ELR (cell line): ENCODE data around the gene RNF149.

ENCODE experiments used
- DNase-seq: peaks from one replicate; pipeline ENCODE4 v3.0.0-alpha.2; 2015; ENCODE audit warnings: low read depth

The RNF149 gene

DNA sequence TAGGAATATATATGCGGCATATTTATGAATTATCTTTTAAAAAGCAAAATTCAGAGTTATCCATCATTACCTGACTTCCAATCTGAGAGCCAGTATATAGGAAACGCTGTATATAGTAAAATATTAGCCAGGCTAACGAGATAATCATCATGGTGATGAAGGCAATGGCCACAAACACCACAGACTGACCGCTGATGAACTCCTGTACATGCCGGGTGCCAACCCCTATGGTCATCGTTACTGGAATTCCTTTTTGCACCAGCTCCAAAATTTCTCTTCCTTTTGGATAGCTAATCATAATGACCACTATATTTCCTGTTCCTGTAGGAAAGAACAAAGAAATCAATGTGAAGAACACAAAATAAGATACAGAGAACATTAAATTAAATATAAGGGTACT lies 13.6 kb downstream of the RNF149 start:
- DNase-seq = no peak

DNA sequence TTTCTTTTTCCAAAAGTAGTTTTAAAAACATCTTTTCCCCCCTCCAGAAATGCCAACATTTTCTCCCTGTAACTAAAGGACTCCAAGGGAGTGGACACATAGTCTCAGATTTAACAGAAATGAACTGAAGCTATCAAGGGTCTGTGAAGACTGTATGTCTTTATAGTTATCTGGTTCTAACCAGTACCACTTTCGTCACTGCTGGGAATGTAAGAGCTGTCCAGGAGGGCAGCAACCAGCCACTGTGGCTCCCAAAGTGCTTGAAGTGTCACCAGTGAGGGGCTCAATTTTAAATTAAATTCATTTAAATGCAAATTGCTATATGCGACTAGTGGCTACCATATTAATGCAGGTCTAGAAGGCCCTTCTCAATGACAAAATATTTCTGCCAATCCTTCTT lies 15.0 kb downstream of the RNF149 start:
- DNase-seq = no peak

DNA sequence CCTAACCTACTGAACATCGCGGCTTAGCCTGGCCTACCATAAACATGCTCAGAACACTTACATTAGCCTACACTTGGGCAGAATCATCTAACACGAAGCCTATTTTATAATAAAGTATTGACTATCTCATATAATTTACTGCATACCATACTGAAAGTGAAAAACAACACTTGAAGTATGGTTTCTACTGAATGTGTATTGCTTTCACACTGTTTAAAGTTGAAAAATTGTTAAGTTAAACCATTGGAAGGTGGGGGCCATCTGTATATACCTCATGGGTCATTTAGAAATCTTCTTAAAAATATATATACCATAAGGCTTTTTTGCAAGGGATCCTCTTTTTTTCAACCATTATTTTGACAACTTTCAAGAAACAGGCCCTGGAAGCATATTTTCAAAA lies 16.5 kb downstream of the RNF149 start:
- no peak for DNase-seq

DNA sequence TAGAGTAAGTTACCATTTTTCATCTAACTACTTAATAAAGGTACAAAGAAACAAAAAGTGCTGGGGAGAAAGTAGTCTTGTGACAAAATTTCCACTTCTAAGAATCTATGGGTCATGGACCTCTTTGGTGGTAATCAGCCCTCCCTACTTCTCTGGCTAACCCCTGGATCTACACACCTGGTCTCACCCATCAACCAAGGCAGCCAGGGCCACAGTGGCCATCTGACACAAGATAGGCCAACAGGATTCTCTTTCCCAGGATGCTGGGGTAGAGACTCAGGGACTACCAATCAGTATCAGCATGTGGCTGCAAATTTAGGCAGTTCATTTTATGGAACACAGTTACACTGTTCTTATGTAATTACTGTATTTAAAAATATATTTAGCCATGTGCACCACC lies 17.8 kb downstream of the RNF149 start:
- DNase-seq = no peak

DNA sequence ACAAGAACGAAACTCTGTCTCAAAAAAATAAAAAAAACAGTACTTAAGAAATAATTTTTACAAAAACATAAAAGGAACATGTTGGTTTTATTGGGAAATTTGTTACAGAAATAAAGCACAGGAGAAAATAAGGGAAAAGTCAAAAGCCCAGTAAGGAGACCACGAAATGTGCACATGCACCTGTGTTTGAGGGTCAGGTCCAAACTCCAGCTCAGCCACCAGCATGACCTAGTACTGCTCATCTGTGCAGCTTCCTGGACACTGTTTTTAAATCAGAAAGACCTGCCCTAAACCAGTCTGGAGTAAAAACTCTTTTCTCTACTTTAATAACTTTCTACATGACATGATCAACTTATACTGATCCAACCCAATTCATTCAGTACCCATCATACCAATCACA lies 21.2 kb downstream of the RNF149 start:
- DNase-seq = no peak

DNA sequence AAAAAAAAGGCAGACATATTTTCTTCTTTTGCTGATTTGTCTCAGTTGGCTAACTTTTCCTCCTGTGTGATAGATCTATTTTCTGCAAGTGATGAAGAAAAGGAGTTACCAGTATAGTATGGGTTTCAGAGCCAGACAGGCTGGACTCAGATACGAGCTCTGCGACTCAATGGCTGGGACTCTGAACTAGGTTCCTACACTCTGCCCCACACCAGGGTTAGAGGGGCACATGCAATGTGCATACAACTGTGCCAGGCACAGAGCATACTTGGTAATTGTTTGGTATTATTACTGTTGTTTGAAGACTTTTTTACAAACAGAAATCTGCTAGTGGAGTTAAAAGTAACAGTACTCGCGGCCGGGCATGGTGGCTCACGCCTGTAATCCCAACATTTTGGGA lies 21.8 kb downstream of the RNF149 start:
- DNase-seq = no peak

DNA sequence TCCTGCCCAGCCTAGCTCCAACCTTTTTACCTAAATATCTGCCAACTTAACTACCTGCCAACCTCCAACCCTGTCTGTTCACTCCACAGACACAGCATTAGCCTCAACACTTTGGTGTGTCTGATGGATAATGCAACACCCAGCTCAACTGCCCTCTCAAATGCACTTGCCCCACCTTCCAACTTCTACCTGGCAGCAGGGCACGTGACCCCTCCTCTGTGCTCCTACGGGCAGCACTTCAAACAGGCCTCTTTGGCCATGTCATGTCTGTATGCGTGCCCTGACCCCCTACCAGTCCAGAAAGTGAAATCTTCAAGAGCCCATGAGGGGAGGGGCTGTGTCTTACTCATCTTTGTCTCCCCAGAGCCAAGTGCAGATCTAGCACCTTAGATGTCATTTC lies 25.5 kb downstream of the RNF149 start:
- no peak for DNase-seq

DNA sequence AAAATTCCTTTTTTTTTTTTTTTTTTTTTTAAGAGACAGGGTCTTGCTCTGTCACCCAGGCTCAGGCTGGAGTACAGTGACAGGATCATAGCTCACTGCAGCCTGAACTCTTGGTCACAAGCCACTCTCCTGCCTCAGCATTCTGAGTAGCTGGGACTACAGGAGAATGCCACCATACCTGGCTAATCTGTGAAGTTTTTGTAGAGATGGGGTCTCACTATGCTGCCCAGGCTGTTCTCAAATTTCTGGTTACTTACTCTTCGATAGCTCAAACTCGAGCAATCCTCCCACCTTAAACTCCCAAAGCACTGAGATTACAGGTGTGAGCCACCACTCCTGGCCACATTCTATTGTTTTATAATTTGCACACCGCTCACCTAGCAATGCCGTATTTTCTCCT lies 27.0 kb downstream of the RNF149 start:
- DNase-seq = no peak

DNA sequence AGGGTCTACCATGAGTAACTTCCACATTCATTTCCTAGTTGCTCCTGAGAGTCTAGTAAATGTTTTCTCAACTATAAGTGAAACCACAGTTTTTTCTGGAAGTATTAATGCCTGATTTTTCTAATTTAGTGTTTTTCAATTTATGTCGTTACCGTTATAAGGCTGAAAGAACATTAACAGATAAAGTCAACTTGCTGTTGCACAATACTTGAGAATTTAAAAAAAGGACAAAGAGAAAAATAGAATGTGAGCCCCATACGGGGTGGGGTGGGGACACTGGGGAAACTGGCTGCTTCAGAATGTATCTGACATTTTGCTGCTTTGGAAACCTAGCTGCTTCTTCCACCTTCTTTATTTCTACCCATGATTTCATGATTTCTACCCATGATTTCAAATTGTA lies 29.6 kb downstream of the RNF149 start:
- DNase-seq = no peak

DNA sequence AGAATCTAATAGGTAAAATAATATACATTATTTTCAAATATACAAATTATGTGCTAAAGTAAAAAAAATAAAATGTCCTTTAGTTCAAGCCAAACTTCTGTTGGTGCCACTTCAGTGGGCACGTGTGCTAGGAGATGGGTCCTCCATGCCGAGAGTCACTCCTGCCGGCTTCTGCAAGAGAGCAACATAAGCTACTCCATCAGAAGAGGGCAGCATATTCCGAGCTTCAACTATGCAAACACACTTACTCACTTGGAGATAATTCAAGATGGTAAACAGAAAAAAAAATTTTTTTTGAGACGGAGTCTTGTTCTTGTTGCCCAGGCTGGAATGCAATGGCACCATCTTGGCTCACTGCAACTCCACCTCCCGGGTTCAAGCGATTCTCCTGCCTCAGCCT lies 31.4 kb downstream of the RNF149 start:
- peak; percentile 19 for DNase-seq

DNA sequence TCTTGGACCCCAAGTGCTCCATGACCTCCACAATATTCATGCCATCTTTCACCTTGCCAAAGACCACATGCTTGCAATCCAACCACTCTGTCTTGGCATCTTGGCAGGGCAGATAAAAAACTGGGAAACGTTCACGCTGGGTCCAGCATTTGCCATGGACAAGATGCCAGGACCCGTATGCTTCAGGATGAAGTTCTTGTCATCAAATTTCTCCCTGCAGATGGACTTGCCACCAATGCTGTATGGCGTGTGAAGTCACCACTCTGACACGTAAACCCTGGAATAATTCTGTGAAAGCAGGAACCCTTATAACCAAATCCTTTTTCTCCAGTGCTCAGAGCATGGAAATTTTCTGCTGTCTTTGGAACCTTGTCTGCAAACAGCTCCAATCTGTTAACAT lies 34.4 kb downstream of the RNF149 start:
- no peak for DNase-seq

DNA sequence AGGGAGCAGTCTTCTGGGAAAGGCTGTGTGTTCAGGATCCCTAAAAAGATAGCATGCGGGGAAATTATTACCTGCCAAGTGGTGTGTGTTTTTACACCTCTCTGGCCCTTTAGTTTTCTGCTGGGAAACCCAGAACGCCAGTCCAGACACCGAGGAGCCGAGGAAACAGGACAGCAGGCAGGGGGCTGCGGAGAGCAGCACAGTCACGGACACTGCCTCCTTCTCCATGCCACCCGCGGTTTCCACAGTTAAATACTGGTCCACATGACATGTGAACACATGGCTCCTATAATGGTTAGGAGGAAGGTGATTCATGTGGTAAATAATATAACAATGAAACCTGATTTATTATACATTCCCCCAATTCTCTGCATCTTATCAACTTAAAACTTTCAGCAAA lies 35.4 kb downstream of the RNF149 start:
- DNase-seq = no peak

DNA sequence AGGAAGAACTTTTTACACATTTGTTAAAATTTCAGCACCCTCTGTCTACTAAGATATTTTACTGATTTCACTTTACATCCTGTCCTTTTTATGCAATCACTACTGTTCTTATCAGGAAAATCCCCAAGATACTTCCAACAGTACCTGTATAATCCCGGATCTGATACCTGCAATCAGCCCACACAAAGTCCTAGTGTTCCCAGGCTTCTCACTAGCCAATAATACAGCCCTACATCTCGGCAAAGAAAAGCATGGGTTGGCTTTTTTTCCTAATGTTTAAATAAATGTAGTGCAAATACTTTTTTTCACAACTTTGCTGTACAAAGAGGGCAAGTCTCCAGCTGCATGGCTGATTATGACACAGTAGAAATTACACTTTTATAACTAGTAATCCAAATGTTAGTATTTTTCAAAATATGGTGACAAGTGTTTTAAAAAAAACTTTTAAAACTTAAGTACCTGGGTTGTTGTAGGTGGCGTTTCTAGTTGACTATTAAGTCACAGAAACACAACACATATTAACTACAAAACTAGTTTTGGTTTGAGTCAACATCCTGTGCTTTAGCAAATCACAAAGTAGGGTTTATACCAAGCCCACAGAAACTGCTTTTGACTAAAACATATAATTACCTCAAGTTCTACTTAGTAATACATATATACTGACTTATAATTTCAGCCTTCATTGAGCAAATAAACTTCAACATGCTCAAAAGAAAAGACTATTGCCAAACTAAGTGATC lies 36.3 kb downstream of the RNF149 start:
- no peak for DNase-seq

DNA sequence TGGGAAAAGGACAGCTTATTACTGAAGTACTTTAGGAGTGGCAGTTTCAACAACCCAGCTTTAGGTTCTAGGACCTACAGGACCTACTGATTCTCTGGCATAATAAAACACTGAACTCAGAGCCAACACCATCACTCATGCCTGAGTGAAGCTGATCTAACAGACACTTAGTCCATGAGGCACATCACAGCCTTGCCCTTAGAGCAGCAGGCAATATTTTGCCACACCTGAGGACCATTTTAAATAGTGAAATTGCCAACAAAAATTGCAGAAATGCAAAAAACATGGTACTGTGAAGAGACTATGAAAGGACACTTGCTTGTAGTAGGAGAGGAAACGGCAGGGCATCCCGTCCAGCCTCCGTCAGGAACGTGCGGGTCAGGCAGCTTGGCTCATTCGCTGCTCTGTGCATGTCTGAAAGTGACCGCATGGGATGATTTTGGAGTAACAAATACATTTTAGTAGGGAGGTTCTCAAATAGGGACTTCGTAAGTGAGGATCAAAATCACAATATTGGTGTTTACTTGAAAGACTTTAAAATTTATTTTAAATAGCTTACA lies 37.7 kb downstream of the RNF149 start:
- DNase-seq = no peak

DNA sequence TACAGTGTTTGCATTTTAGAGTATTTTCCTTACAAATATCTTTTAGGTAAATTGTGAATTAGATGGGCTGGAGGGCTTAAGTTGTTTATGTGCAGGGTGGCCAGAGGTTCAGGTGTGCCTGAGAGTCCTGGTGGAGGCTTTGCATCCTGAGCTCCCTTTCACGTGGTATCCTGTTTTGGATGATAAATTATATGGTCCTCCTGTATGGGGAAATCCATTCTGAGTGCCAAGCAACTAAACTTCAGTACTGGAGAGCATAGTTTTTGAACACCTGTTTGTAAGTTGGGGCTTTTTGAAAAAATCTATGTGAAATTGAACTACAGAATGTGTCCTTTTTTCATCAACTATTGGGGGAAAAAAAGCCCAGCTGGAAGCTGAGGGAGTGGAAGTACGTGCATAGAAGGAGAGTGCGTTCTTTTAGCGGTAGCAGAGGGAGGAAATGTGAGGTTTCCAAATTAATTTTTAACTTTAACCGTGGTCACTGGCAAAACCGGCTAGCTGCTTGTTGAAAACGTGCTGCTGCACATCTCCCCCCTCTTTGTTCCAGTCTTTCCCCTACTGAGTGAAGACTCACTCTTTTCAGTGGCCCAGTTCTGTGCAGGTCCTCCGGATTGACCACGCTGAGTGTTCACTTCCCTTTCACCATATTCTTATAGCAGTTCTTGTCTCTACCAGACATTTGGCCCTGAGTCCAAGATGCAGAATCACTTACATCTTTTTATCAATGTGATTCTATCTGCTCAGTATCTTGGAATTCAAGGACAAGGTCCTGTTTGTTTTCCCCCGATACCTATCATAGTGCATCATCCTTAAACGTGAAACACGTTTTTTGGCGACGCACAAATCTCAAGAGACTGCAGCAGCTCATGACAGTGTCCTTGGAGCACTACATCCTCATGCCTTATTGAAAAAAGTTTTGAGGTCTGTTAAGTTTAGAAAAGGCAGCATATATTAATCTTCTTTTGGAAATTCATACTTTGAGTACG lies 40.5 kb downstream of the RNF149 start:
- no peak for DNase-seq

DNA sequence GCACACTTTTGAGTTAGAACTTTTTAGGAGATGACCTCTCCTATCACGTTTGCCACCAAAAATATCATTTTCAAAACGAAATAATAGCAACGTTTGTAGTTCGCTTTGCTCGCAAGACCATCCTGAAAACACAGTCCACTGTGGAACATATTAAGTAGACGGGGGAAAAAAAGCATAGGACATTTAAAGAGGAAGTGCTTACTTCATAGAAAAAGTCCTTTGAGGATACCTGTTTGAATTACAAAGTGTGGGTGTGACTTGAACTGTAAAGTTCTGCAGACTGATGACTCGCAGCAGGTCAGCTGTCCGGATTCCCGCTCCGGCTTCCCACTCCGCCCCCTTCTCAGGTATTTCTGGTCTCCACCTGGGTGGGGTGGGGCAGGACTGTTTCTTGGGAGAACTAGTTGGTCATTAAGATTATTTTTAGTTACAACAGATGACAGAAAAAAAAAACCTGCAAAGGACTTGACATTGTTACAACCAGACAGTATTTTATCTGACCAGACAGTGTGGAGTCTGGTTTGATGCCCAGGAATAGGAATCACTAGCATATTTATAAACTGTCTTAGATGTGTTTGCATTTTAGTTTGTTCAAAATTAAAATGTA lies 42.5 kb downstream of the RNF149 start:
- DNase-seq = no peak

DNA sequence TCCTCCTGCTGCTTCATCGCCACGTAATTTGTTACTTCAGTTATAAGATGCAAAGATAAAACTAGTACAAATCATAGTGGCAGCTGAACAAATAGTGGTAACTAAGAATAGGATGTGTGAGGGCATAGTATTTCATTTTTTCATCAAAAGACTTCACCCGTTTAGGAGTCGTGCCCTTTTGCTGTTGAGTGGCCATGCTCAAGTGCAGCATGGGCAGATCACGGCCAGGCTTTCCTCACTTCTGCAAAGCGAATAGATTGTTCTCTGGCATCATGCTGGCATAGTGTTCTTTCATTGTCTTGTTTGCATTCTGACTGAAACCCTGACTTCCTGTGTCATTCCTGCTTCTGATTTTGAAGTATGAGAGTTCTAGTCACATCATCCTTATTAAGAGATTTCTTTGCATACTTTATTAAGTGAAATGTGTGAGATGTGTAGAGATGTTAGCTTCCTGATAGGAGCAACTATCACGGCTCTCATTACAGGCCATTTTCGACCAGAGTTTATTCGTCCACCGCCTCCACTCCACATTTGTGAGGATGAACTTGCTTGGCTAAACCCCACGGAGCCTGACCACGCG lies 44.1 kb downstream of the RNF149 start:
- no peak for DNase-seq

DNA sequence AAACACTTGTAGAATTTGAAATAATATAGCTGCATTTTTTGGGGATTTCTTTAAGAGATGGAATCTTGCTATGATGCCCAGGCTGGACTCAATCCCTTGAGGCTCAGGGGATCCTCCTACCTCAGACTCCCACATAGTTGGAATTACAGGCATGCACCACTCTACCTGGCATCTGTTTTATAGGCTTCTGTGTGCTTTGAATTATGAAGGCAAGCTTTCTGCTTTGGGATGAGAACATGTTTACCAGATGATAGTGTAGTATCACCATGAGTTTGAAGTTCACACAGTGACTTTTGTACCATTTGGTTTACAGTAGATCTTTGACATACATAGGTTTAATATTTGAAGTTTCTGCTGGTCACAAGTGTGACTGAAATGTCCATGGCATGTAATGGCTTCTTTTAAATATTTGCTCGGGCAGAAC lies 45.1 kb downstream of the RNF149 start:
- DNase-seq = no peak

DNA sequence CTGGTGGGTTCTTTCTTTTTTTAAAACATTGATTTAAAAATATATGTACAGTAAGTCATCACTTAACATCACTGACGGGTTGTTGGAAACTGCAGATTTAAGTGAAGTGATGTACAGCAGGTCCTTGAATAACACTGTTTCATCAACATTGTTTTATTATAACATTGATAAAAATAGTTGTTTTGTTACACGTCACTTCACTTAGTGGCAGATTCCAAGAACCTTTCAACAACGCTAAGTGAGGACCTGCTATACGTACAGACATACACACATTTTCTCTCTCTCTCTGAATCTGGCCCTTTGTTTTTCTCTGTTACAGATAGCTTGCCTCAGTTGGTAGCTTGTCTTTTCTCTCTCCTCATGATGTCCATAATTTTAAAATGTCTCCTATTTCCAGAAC lies 46.4 kb downstream of the RNF149 start:
- DNase-seq = no peak

DNA sequence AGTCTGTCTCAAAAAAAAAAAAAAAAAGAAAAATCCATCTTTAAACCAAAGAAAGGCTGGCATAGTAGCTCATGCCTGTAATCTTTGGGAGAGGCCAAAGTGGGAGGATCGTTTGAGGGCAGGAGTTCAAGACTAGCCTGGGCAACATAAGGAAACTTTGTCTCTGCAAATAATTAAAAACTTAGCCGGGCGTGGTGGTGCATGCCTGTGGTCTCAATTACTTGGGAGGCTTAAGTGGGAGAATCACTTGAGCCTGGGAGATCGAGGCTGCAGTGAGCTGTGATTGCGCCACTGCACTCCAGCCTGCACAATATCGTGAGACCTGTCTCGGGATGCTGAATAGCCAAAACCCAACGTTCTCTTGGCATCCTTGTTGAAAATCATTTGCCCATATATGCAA lies 49.7 kb downstream of the RNF149 start:
- DNase-seq = no peak

DNA sequence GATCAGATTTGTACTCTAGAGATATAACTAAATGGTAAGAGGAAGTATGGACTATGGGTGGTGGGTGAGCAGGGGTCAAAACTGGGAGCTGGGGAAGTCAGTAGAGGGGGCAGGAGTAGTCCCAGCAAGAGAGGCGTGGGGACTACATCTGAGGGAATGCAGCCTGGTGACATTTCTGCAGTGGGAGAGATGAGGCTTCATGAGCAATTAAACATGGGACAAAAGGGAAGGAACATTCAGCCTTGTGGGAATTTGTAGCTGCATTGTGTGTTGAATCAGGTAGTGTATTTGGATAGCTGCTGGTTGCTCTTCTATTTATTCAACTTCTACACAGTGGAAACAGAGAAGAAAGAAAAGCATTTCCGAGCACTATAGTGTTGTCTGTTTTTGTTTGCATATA lies 52.2 kb downstream of the RNF149 start:
- DNase-seq = no peak

DNA sequence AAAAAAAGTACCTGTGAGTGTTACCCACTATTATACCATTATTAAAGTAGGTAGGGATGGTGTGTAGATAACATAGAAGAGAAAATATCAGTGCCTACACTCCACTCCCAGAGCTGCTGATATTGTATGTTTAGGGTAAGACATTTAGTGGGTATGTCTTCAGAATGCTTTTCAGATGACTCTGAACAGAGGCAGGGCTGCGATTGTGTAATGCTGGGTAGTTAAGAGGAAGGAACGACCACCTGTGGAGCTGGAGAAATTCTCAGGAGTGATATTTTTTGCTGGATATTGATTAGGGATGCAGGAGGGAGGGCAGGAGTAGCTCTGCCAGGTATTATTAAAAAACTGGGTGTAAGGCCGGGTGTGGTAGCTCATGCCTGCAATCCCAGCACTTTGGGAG lies 53.0 kb downstream of the RNF149 start:
- peak; percentile 46 for DNase-seq
